Calu3 (cell line): ENCODE measurements around the gene ADGRA1. TPM values are rescaled to one million over a fixed set of nuclear protein-coding genes. Genes with fewer than 3 reads are reported as not detected.

ENCODE experiments used
- BruUV-seq: library from RNA; stranded (reverse); fragments of 400-500 nt; replicated peaks from 2 replicates; lab custom pipeline; 2021; lab: Mats Ljungman, UMichigan
- CTCF ChIA-PET: fragments of 300-600 bp; sonication (Branson Sonifier 250); formaldehyde crosslinking; loops from one replicate; lab custom pipeline; 2022; ENCODE audit warnings: antibody characterized with exemption; lab: Charles Lee
- DNase-seq: peaks from one replicate; pipeline ENCODE4 v3.0.0; 2022
- H3K27ac Mint-ChIP-seq: one replicate; pipeline ENCODE4 v1.8.0; 2022; ENCODE audit warnings: mixed read lengths; ENCODE audit not compliant: unreplicated experiment
- H3K27me3 Mint-ChIP-seq: one replicate; pipeline ENCODE4 v1.8.0; 2022; ENCODE audit warnings: mixed read lengths; ENCODE audit not compliant: unreplicated experiment
- H3K36me3 Mint-ChIP-seq: one replicate; pipeline ENCODE4 v1.8.0; 2022; ENCODE audit warnings: mild to moderate bottlenecking, moderate library complexity, mixed read lengths; ENCODE audit not compliant: insufficient read depth, unreplicated experiment
- H3K4me1 Mint-ChIP-seq: one replicate; pipeline ENCODE4 v1.8.0; 2022; ENCODE audit warnings: mild to moderate bottlenecking, low read depth, mixed read lengths; ENCODE audit not compliant: unreplicated experiment
- H3K4me3 Mint-ChIP-seq: one replicate; pipeline ENCODE4 v1.8.0; 2022; ENCODE audit warnings: mild to moderate bottlenecking, low read depth, moderate library complexity, mixed read lengths; ENCODE audit not compliant: unreplicated experiment
- H3K9me3 Mint-ChIP-seq: one replicate; pipeline ENCODE4 v1.8.0; 2022; ENCODE audit warnings: low read depth, mixed read lengths; ENCODE audit not compliant: unreplicated experiment
- CTCF ChIP-seq: fragments of 200-600 bp; IDR thresholded peaks from one replicate; pipeline ENCODE4 v1.8.0; 2022; ENCODE audit warnings: antibody characterized with exemption; ENCODE audit not compliant: unreplicated experiment
- intact Hi-C: fragments of 100-400 bp; cut with micrococcal nuclease; formaldehyde crosslinking; loops from one replicate; pipeline ENCODE4 v1.10.0; 2022; ENCODE audit not compliant: unreplicated experiment
- total RNA-seq: library from RNA; stranded (reverse); gene quantifications from 2 replicates; pipeline ENCODE4 v1.2.3, GENCODE V29; 2022

The ADGRA1 gene
- total RNA-seq, 1 experiment from 2014 or later: not detected

- DNase-seq: no peak
- CTCF ChIA-PET: no interaction called here
- no peaks in the 10 kb centered on the region for H3K36me3 Mint-ChIP-seq
- intact Hi-C loops: no loop called here
- no peak overlapping the region for H3K27ac Mint-ChIP-seq
- H3K9me3 Mint-ChIP-seq: no peaks in the 10 kb centered on the region
- TF ChIP-seq CTCF: no peak
- peaks cover 19% of the 10 kb centered on the region for H3K4me1 Mint-ChIP-seq
- no peak overlapping the region for H3K4me3 Mint-ChIP-seq
- H3K27me3 Mint-ChIP-seq: peaks cover 12% of the 10 kb centered on the region
- BruUV-seq: no TSS peak
These were observed 53.6 kb downstream of the ADGRA1 start for GRCh38 chr10:133141144-133141957.

GRCh38 chr10:133141958-133142340, 54.2 kb downstream of the ADGRA1 start:
- TF ChIP-seq CTCF: no peak
- peaks cover 19% of the 10 kb centered on the region for H3K4me1 Mint-ChIP-seq
- BruUV-seq: no TSS peak
- H3K4me3 Mint-ChIP-seq: no peak overlapping the region
- no peak for DNase-seq
- H3K9me3 Mint-ChIP-seq: no peaks in the 10 kb centered on the region
- H3K27ac Mint-ChIP-seq: no peak overlapping the region
- peaks cover 14% of the 10 kb centered on the region for H3K27me3 Mint-ChIP-seq
- CTCF ChIA-PET: no interaction called here
- intact Hi-C loops: no loop called here
- H3K36me3 Mint-ChIP-seq: no peaks in the 10 kb centered on the region

- no peaks in the 10 kb centered on the region for H3K36me3 Mint-ChIP-seq
- no peak overlapping the region for H3K4me3 Mint-ChIP-seq
- CTCF ChIA-PET: no interaction called here
- no TSS peak for BruUV-seq
- H3K9me3 Mint-ChIP-seq: no peaks in the 10 kb centered on the region
- TF ChIP-seq CTCF: no peak
- intact Hi-C loops: no loop called here
- no peak for DNase-seq
- peaks cover 22% of the 10 kb centered on the region for H3K27me3 Mint-ChIP-seq
- peaks cover 19% of the 10 kb centered on the region for H3K4me1 Mint-ChIP-seq
- H3K27ac Mint-ChIP-seq: no peak overlapping the region
These were observed 54.9 kb downstream of the ADGRA1 start for GRCh38 chr10:133142523-133143199.

GRCh38 chr10:133143200-133143533, 55.4 kb downstream of the ADGRA1 start:
- H3K27ac Mint-ChIP-seq: no peak overlapping the region
- no peaks in the 10 kb centered on the region for H3K36me3 Mint-ChIP-seq
- peaks cover 27% of the 10 kb centered on the region for H3K27me3 Mint-ChIP-seq
- no TSS peak for BruUV-seq
- H3K9me3 Mint-ChIP-seq: no peaks in the 10 kb centered on the region
- no peak overlapping the region for H3K4me3 Mint-ChIP-seq
- no peak for TF ChIP-seq CTCF
- intact Hi-C loops: no loop called here
- CTCF ChIA-PET: interaction anchor here (0.6 kb wide), 1 partner anchor 1188 kb away, joined by 3 read pairs; no protein-coding TSS in a partner anchor
- peaks cover 19% of the 10 kb centered on the region for H3K4me1 Mint-ChIP-seq
- DNase-seq: no peak
